DMS53 (cell line): ENCODE measurements around the gene SERPINA10.
A peak's percentile ranks its signal among the peaks of the same experiment; 100 is the strongest.

ENCODE experiments used
- DNase-seq: peaks from one replicate; lab custom pipeline; 2025; lab: John Stamatoyannopoulos, UW

Gene SERPINA10

GRCh38 chr14:94292872-94293577 lies at the start of gene SERPINA10:
SERPINA10 (minus strand) TSS chr14:94293268; CDS start chr14:94290593, 2,675 bp downstream.
- peak; percentile 59 for DNase-seq

- peak; percentile 69 for DNase-seq
These were observed 49.4 kb upstream of the SERPINA10 start for GRCh38 chr14:94342334-94342934.

GRCh38 chr14:94341656-94342333 lies 48.7 kb upstream of the SERPINA10 start:
- peak; percentile 34 for DNase-seq

- DNase-seq = no peak
These were observed 47.5 kb upstream of the SERPINA10 start for GRCh38 chr14:94340533-94340932.

GRCh38 chr14:94338023-94338422 lies 45.0 kb upstream of the SERPINA10 start:
- DNase-seq = no peak

GRCh38 chr14:94337274-94337673 lies 44.2 kb upstream of the SERPINA10 start:
- DNase-seq = no peak

GRCh38 chr14:94334872-94335271 lies 41.8 kb upstream of the SERPINA10 start:
- no peak for DNase-seq

- no peak for DNase-seq
These were observed 39.5 kb upstream of the SERPINA10 start for GRCh38 chr14:94332587-94332986.

- DNase-seq = no peak
These were observed 39.1 kb upstream of the SERPINA10 start for GRCh38 chr14:94332063-94332583.

GRCh38 chr14:94331462-94331861 lies 38.4 kb upstream of the SERPINA10 start:
- no peak for DNase-seq

GRCh38 chr14:94330857-94331256 lies 37.8 kb upstream of the SERPINA10 start:
- DNase-seq = no peak

- no peak for DNase-seq
These were observed 37.4 kb upstream of the SERPINA10 start for GRCh38 chr14:94330432-94330831.

- no peak for DNase-seq
These were observed 36.8 kb upstream of the SERPINA10 start for GRCh38 chr14:94329857-94330256.

GRCh38 chr14:94328196-94328595 lies 35.1 kb upstream of the SERPINA10 start:
- DNase-seq = no peak

GRCh38 chr14:94322648-94323570 lies 29.8 kb upstream of the SERPINA10 start, which contains the start of gene SERPINA6:
SERPINA6 (minus strand) TSS chr14:94323336; CDS start chr14:94314648, 8,688 bp downstream.
- DNase-seq = peak; percentile 52

GRCh38 chr14:94321421-94322271 lies 28.6 kb upstream of the SERPINA10 start:
- no peak for DNase-seq

GRCh38 chr14:94320243-94320642 lies 27.2 kb upstream of the SERPINA10 start:
- peak; percentile 53 for DNase-seq

- no peak for DNase-seq
These were observed 24.2 kb upstream of the SERPINA10 start for GRCh38 chr14:94317259-94317658.

- no peak for DNase-seq
These were observed 23.6 kb upstream of the SERPINA10 start for GRCh38 chr14:94316692-94317091.

GRCh38 chr14:94314890-94315289 lies 21.8 kb upstream of the SERPINA10 start:
- no peak for DNase-seq
